Measurements from ENCODE around the gene ADGRV1.
A peak's percentile ranks its signal among the peaks of the same experiment; 100 is the strongest.

ADGRV1 gene

DNA sequence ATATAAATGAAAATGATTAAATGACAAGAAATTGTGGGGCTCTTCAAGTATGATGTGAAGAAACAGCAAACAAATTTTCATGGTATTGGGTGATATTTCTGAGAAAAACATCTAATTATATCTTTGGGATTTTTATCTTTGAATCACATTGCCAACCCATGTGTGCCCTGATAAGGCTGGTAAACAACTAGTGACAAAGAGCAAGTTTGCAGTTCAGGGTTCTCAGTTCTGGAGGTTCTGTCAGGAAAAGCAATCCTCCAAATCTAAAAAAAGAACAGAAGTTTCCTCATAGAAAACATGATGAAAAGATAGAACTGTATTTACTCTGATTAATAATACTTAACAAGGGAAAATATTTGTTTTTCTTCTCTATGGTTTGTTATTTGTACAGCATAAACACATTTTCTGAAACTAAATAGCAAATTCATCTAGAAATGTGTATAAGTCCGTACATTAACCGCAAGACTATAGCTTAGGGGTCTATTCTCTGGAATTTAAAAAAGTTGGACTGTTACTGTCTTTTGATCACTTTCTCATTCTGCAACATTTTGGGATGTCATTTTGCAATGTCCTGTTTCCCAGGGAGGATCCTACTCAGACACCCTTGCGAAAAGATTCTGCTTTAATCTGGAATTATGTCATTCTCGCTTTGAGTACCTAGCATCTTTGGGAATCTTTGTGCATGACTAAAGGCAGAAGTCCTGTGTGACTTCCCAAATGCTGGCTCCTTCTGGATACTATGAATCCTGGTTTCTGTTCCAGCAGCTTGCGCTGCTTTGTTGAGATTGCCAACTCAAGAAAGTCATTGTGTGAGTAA, 308.5 kb downstream of the ADGRV1 start:
- no peak for TF ChIP-seq ZBTB7A (IDR thresholded peaks at IDR 0.05; ENCODE audit: low read depth)
- no peak for TF ChIP-seq YY1 (IDR thresholded peaks at IDR 0.05; ENCODE audit: low read depth)
- TF ChIP-seq TEAD4 (IDR thresholded peaks at IDR 0.05), result no peak
- no peak for TF ChIP-seq CREB1 (IDR thresholded peaks at IDR 0.05; ENCODE audit: low read depth)
- TF ChIP-seq, protein P1, sequence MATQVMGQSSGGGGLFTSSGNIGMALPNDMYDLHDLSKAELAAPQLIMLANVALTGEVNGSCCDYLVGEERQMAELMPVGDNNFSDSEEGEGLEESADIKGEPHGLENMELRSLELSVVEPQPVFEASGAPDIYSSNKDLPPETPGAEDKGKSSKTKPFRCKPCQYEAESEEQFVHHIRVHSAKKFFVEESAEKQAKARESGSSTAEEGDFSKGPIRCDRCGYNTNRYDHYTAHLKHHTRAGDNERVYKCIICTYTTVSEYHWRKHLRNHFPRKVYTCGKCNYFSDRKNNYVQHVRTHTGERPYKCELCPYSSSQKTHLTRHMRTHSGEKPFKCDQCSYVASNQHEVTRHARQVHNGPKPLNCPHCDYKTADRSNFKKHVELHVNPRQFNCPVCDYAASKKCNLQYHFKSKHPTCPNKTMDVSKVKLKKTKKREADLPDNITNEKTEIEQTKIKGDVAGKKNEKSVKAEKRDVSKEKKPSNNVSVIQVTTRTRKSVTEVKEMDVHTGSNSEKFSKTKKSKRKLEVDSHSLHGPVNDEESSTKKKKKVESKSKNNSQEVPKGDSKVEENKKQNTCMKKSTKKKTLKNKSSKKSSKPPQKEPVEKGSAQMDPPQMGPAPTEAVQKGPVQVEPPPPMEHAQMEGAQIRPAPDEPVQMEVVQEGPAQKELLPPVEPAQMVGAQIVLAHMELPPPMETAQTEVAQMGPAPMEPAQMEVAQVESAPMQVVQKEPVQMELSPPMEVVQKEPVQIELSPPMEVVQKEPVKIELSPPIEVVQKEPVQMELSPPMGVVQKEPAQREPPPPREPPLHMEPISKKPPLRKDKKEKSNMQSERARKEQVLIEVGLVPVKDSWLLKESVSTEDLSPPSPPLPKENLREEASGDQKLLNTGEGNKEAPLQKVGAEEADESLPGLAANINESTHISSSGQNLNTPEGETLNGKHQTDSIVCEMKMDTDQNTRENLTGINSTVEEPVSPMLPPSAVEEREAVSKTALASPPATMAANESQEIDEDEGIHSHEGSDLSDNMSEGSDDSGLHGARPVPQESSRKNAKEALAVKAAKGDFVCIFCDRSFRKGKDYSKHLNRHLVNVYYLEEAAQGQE (IDR thresholded peaks at IDR 0.05; ENCODE audit: low read depth), result no peak
- TF ChIP-seq TAF1 (IDR thresholded peaks at IDR 0.05; ENCODE audit: low read depth), result no peak
- TF ChIP-seq EP300 (IDR thresholded peaks at IDR 0.05; ENCODE audit: borderline replicate concordance), result no peak
- TF ChIP-seq USF1 (IDR thresholded peaks at IDR 0.05), result no peak
- TF ChIP-seq EGR1 (IDR thresholded peaks at IDR 0.05), result no peak
- TF ChIP-seq CEBPB (IDR thresholded peaks at IDR 0.05), result no peak
- no peak for TF ChIP-seq FOXM1 (IDR thresholded peaks at IDR 0.05; ENCODE audit: borderline replicate concordance, low read depth)

DNA sequence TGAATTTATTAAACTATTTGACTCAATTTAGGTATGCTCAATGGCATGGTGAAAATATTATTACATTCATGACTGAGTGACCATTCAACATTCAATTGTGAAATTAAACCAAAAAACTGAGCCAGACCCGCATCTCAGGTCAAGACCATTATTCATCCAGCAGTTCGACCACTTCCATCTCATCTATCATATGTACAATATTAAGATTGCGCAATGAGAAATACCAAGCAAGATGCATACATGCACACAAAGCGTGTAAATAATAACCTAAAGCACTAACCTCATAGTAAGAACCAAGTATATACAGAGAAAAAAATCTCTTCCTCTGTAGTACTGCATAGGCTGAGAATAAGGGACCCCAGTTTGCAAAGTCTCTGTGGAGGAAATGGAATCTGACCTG, 310.2 kb downstream of the ADGRV1 start:
- TF ChIP-seq, protein P1 (IDR thresholded peaks at IDR 0.05; ENCODE audit: low read depth), result no peak
- TF ChIP-seq RAD21 (IDR thresholded peaks at IDR 0.05; ENCODE audit: low read depth) (no peak), CEBPB (IDR thresholded peaks at IDR 0.05) (peak; percentile 79)

DNA sequence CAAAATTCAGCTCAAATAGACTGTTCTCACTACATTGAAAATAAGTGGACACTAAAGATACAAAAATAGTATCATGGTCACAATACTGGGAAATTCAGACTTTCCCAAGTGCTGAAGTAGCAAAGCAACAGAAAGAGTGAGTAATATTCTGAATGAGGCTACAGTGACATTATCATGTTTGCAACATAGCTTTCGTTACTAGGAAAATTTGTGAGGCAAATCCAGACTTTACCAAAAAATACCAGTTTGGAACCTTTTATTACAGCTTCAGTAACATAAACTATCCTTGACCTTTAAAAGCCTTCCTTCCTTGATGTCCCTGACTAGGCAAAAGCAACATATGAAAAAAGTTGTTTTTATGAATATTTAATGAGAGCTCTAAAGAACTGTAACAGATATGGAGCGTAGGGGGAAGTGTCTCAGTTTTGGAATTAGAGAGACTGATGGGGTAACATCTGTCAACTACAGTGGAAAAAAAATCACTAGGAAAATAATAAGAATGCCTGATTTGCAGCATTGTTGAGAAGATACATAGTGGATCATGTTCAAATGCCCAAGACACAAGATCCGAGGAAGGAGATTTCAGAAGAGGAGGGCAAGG, 312.9 kb downstream of the ADGRV1 start:
- TF ChIP-seq EP300 (IDR thresholded peaks at IDR 0.05; ENCODE audit: borderline replicate concordance) (no peak), NFIC (IDR thresholded peaks at IDR 0.05) (no peak)
- TF ChIP-seq, protein P2, sequence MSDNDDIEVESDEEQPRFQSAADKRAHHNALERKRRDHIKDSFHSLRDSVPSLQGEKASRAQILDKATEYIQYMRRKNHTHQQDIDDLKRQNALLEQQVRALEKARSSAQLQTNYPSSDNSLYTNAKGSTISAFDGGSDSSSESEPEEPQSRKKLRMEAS (IDR thresholded peaks at IDR 0.05), result no peak

- no peak for TF ChIP-seq TAF1 (IDR thresholded peaks at IDR 0.05; ENCODE audit: low read depth)
Observed at GRCh38 chr5:90873033-90873517, 314.5 kb downstream of the ADGRV1 start.

DNA sequence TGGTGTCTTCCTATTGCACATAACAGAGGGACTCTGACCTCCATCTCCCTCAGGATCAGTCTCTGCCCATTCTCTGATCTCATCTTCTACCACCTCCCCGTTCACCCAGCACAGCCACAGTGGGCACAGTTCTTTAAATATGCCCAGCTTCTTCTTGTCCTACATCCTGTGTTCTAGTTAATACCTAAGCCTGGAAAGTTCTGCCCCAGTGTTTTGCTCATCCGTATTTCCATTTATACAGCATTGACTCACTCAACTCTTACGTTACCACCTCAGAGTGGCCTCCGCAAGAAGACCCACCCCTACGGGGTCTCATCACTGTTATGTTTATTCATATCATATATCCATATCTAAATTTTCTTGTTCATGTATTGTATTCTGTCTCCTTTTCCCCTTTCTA, 315.5 kb downstream of the ADGRV1 start:
- TF ChIP-seq NFIC (IDR thresholded peaks at IDR 0.05) (no peak), EGR1 (IDR thresholded peaks at IDR 0.05) (no peak), TCF12 (IDR thresholded peaks at IDR 0.05; ENCODE audit: low read depth) (no peak), CEBPB (IDR thresholded peaks at IDR 0.05) (no peak), FOXM1 (IDR thresholded peaks at IDR 0.05; ENCODE audit: borderline replicate concordance, low read depth) (no peak), RAD21 (IDR thresholded peaks at IDR 0.05; ENCODE audit: low read depth) (no peak), EP300 (IDR thresholded peaks at IDR 0.05; ENCODE audit: borderline replicate concordance) (no peak), YY1 (IDR thresholded peaks at IDR 0.05; ENCODE audit: low read depth) (no peak), TAF1 (IDR thresholded peaks at IDR 0.05; ENCODE audit: low read depth) (no peak), CREB1 (IDR thresholded peaks at IDR 0.05; ENCODE audit: low read depth) (no peak), ZBTB7A (IDR thresholded peaks at IDR 0.05; ENCODE audit: low read depth) (no peak)
- TF ChIP-seq, protein P1 (IDR thresholded peaks at IDR 0.05; ENCODE audit: low read depth), result no peak
- TF ChIP-seq, protein P2 (IDR thresholded peaks at IDR 0.05), result no peak
